Measurements from ENCODE around the gene IMP3.
A peak's percentile ranks its signal among the peaks of the same experiment; 100 is the strongest.

The IMP3 gene

DNA sequence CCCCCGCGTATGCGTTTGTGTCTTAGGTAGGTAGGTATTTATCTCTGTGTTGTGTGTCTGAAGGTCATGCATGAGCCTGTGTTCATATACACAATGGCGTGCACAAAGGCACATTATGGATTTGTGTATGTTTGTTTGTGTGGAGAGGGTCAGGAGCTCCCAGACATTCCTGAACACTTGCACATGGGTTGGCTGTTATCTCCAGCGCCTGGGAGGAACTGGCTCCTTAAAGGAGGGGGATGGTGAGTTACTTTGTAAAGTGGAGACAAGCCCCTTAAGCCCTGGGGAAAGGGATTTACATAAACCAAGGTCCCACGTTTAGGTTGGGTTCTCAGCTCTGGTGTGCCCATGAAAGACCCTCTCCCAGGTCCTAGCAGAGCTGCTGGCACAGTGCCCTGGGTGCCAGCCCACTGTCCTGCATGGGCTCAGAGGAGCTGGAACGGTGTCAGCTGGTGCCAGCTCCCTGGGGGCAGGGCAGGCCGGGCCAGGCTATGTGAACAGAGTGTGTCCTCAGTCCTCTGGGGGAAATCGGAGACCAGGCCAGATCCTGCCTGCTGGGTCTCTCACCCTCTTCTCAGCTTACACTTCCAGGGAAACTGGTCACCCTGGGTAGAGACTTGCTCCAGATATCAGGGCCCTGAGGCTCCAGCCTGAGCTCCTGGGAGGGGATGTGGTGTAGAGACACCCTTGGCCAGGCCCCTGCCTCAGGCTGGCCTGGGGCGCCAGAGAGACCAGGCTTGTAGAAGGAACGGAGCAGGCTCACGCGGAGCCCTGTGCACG is 32.8 kb upstream of the IMP3 start:
- DNase-seq, result no peak

GRCh38 chr15:75671730-75672602 is 31.9 kb upstream of the IMP3 start:
- DNase-seq, result no peak

DNA sequence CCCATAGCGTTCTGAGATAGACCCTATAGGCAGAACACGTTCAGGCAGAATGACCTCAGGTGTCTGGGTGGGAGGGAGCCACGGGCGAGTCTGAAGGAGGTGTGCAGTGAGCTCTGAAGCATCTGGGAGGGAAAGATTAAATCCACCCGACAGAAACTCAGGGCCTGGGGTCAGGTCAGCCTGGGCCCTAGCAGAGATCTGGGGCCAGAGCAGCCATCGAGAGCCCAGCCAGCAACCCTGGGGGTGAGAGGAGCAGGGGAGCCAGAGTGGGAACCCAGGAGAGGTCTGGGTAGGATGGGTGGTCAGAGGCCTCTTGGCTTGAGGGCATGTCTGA is 29.8 kb upstream of the IMP3 start:
- DNase-seq, result no peak

DNA sequence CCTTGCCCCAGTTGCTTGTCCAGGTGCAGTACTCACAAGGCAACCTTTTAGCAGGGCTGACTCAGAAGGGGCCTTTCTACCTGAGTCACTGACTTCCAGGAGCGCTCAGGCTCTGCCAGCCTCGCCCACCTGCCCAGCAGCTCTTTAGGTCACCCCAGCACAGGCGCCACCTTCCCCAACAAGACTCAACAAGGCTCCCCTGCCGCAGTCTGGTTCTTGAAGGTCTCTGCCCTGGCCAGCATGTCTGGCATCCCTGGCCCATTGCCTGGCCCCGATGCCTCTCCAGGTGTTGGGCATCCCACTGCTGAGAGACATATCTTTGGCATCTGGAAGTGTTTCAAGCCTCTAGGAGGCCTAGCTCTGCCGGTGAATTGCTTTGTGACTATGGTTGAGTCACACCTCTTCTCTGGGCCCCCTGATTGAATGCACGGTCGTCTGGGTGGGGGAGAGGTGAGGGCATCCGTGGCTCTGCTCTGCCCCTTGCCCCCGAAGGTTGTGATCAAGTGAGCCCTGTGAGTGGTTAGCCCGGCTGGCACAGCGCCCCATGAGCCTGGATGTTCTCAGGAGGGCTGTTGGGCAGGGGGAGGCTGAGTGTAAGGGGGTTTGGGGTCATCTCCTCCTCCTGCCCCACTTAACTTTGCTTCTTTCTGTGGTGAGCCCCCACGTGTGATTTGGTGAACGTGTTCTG is 29.3 kb upstream of the IMP3 start:
- DNase-seq, result no peak

GRCh38 chr15:75666823-75667501 is 26.9 kb upstream of the IMP3 start:
- DNase-seq, result peak; percentile 51 to 66 (median 58)

DNA sequence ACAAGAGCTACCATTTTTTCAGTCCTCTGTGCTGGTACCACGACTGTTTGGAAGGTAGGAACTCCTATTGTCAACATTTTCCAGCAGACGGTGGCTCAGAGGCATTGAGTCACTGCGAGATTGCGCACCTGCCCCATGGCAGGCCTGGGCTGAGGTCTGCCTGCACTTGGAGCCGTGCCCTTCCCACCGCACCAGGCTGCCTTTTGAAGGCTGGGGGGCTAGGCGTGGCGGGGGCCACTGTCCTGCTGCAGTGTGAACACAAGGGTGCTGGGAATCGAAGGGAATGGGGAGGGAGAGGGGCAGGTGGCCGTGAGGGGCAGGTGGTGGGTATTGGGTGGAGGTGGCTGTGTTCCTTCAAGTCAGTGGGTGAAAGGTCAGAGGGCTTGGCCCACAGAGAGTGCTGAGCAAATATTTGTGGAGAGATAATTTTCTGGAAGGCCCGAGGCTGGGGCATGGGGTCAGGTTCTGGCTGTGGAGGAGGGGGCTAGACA is 24.0 kb upstream of the IMP3 start:
- DNase-seq, result no peak

DNA sequence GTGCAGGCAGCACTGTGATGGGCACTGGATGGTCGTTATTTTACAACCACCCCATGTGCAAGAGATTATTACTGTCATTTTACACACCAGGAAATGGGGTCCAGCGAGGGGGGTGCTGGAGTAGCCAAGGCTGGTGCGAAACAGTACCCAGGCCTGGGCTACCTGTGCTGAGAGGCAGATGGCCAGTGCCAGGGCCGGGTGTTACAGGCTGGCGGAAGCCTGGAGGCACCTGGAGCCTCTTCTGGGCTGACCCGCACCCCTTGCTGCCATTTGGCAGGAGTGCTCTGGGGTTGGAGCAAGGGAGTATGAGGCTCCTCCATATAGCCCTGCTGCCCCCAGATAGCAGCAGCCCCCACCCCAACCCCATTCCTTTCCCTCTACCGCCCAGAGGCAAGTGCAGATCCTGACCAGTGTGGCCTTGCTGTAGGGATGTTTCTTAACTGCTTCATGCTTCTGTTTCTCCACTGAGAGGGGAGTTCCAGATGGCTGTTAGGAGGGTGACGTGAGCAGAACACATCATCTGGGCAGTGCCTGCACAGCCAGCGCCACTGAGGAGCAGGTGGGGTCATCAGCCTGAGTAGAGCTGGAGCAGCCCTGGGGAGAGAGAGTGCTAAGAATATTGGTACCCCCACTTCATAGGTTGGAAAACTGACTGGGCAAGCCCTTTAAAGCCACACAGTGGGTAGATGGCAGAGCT is 22.9 kb upstream of the IMP3 start:
- DNase-seq, result no peak

DNA sequence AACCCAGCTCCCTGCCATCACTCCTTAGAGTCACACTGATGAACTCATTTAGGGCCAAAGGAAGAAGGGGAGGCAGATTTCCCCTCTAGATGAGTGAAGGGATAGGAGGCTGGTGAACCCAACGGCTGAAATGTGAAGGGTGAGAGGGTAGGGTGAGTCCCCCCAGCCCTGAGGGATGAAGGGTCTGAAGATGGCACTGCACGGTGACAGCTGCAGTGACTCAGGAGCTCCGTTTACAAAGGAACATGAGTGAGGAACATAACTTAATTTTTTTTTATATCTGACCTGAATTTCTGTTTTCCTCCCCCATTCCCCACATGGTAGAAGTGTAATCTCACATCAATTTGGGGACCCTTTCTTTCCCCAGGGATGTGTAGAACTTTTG is 21.7 kb upstream of the IMP3 start:
- DNase-seq, result no peak

GRCh38 chr15:75661100-75661755 is 21.2 kb upstream of the IMP3 start:
- DNase-seq, result peak in 1 of 3 donors; percentile 24

- no peak for DNase-seq
Measured at GRCh38 chr15:75659928-75660645, 20.1 kb upstream of the IMP3 start.

DNA sequence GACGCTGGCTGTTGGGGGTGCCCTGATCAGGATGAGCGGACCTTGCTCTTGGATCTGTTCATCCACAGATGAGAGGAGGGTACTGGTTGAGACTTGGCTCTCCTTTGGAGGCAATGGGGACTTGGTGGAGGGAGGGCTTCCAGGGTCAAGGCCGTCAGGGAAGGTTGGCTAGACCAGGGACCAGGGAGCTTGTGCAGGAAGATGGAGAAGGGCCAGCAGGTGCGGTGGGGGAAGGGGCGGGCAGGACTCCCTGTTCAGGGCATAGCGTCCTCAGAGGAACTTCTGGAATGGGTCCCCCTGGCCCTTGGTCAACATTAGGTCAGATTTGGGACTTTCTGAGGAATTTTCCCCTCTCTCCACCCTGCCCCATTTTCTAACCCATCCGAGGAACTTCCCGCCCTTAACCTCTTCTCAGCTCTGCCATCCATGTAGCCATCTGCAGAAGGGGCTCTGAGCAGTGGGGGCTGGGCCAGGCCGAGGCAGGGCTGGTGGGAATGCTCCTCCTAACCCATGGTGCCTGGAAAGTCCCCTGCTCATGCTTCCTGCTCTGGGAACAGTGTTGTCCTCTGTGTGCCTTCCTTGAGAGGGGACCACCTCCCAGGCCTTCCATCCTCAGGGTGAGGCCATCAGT is 19.2 kb upstream of the IMP3 start:
- DNase-seq, result peak; percentile 25 to 46 (median 40)

GRCh38 chr15:75656813-75657212 is 16.8 kb upstream of the IMP3 start:
- DNase-seq, result no peak

DNA sequence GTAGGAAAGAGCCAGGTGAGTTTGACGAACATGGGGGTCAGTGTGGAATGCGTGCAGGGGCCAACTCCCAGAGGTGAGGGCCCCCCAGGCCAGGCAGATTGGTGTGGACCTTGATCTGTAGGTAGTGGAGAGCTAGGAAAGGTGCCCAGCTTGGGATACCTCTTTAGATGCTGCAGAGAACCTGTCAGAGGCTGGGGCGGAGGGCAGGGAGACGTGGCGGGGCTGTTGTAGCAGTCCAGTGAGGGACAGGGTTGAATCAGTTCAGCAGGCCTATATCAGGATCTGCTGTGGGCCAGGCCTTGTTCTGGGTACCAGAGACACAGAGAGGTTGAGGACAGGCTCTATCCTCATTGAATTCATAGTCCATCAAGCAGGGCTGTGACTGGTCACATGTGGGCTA is 16.3 kb upstream of the IMP3 start:
- no peak for DNase-seq

DNA sequence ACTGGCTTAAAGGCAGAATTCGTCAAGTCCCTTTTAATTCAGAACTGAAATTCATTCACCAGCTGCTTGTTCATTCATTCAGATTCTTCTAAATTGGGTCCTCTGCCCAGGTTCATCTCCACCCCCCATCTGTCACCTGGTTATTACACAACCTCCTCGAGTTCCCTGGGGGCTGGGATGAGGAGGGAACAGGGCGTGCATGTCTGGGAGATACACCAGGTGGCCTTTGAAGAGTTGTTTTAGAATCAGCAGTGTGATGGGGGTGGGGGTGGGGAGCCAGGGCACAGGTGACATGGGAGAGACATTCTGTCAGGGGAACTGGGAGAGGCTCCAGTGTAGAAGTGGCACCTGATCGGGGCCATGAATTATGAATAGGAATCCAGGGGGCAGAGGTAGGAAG is 15.9 kb upstream of the IMP3 start:
- DNase-seq, result no peak

DNA sequence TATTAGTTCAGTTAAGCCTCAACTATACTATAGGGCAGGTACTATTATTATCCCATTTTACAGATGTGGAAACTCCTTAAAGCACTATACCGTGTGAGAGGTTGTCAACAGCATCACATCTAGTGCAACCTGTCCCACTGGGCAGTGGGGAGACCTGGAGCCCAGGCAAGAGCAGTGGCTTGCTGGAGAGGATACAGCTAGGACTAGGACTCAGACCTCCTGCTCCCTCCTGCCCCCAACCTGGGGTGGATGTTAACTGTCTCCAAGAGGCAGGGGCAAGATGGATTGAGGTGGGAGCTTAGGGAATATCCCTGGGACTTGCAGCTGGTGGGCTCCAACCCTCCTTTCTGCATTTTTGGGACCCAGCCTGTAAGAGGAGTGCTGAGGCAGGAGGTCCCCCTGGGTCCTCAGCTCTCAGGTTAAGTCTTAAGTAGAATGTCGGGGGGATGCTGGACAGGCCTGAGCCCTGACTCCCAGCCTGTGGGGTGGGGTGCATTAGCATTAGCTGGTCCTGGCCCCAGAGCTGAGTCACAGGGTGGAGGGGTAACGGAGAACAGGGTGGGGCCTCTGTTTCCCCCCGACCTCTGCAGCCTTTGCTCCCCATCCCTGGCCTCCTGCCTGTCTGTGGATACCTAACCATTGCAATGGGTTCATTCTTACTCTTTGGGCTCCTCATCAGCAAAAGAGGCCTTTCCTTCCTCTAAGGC is 14.3 kb upstream of the IMP3 start:
- no peak for DNase-seq

- DNase-seq, result no peak
Measured at GRCh38 chr15:75653347-75653913, 13.4 kb upstream of the IMP3 start.

- no peak for DNase-seq
Measured at GRCh38 chr15:75651810-75652543, 12.0 kb upstream of the IMP3 start.

GRCh38 chr15:75650908-75651809 is 11.1 kb upstream of the IMP3 start:
- DNase-seq, result peak; percentile 59 to 80 (median 78)
